Measurements from ENCODE around the gene KIAA0040. TPM values are rescaled to one million over a fixed set of nuclear protein-coding genes. Genes with fewer than 3 reads are reported as not detected.
"Not testable (repeated sequence)": the region's sequence is repeated elsewhere in the genome, so short reads cannot be mapped to it uniquely, and the experiment has no call there.

KIAA0040 gene
- total and polyA plus RNA-seq, 12 donors, result 6.3 to 37.2 (median 11.1) TPM

DNA sequence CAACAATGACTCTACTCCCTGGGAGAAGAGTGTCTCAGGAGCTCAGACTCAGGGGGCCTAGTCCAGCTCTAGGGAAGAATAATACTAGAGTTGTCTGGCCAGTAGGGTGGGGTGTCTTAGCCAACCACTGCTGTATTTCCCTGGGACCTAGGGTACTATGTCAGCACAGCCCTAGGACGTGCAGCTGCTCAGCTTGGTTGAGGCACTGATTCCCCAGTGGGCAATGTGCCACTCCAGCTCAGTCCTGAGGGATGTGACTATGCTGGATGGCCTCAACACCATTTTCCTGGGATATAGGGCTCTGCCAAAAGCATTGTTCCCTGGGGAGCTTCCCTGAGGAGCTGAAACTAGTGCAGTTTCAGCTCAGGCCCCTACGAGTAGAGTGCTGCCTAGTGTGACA lies 77.6 kb downstream of the KIAA0040 start:
- H3K9me3 ChIP-seq, result peaks cover 0 to 34% (median 18%) of the 10 kb centered on the region in 11 donors
- 56 to 66% methylated on average over 2 of the region's 2 CpGs for WGBS, 2 donors
- TF ChIP-seq, protein P1, sequence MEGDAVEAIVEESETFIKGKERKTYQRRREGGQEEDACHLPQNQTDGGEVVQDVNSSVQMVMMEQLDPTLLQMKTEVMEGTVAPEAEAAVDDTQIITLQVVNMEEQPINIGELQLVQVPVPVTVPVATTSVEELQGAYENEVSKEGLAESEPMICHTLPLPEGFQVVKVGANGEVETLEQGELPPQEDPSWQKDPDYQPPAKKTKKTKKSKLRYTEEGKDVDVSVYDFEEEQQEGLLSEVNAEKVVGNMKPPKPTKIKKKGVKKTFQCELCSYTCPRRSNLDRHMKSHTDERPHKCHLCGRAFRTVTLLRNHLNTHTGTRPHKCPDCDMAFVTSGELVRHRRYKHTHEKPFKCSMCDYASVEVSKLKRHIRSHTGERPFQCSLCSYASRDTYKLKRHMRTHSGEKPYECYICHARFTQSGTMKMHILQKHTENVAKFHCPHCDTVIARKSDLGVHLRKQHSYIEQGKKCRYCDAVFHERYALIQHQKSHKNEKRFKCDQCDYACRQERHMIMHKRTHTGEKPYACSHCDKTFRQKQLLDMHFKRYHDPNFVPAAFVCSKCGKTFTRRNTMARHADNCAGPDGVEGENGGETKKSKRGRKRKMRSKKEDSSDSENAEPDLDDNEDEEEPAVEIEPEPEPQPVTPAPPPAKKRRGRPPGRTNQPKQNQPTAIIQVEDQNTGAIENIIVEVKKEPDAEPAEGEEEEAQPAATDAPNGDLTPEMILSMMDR (IDR thresholded peaks at IDR 0.05), result no peak
- ATAC-seq, result no peak
- intact Hi-C loops (cut with DNase I), result loop anchor here in 1 of 10 donors (5.0 kb wide), 1 partner anchor 73 kb away; no protein-coding TSS in a partner anchor
- H3K4me3 ChIP-seq, result no peak overlapping the region
- no peaks in the 10 kb centered on the region for H3K36me3 ChIP-seq
- DNase-seq, result no peak
- H3K4me1 ChIP-seq, result no peaks in the 10 kb centered on the region
- H3K27ac ChIP-seq, result no peak overlapping the region
- H3K27me3 ChIP-seq, result no peaks in the 10 kb centered on the region

DNA sequence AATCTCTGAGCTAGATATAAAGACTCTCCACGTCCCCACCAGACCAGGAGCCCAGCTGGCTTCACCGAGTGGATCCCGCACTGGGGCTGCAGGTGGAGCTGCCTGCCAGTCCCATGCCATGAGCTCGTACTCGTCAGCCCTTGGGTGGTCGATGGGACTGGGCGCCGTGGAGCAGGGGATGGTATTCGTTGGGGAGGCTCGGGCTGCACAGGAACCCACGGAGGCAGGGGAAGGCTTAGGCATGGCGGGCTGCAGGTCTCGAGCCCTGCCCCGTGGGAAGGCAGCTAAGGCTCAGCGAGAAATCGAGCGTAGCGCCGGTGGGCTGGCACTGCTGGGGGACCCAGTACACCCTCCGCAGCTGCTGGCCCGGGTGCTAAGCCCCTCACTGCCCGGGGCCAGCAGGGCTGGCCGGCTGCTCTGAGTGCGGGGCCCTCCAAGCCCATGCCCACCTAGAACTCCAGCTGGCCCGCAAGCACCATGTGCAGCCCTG lies 84.2 kb downstream of the KIAA0040 start:
- H3K27ac ChIP-seq; ATAC-seq; H3K4me1 ChIP-seq; H3K36me3 ChIP-seq; intact Hi-C loops (cut with DNase I); H3K27me3 ChIP-seq; H3K4me3 ChIP-seq; DNase-seq: not testable (repeated sequence)
- WGBS, 2 donors, result 96% methylated on average over 20 to 21 of the region's 25 CpGs
- peaks cover 0 to 31% (median 9%) of the 10 kb centered on the region in 11 donors for H3K9me3 ChIP-seq

Other genes starting within 250 kb of the KIAA0040 start
- 10 to 100 TPM; 43.9 to 88.3 (median 53.1) TPM for gene CACYBP, start 192.8 kb downstream of the KIAA0040 start, total RNA-seq
- gene CACYBP, start 192.8 kb downstream of the KIAA0040 start, polyA plus RNA-seq, result 100 to 1,000 TPM in 1 of 2 donors, 10 to 100 TPM in 1; 20.2 to 106 TPM
- 10 to 100 TPM; 20.2 to 31.5 (median 25.7) TPM for gene MRPS14, start 169.4 kb downstream of the KIAA0040 start, total RNA-seq
- 10 to 100 TPM in 1 of 2 donors, 1 to 10 TPM in 1; 8.9 to 26.8 TPM for gene MRPS14, start 169.4 kb downstream of the KIAA0040 start, polyA plus RNA-seq
- gene TNN, start 124.9 kb downstream of the KIAA0040 start, total RNA-seq, result 1 to 10 TPM in 1 of 10 donors, under 1 TPM in 8, not detected in 1; 0.08 to 1.1 (median 0.14) TPM
- under 1 TPM; 0.03 to 0.07 TPM for gene TNN, start 124.9 kb downstream of the KIAA0040 start, polyA plus RNA-seq

Data from heart right ventricle (tissue), 16 donors.